Inflammatory macrophage treated with lipopolysaccharide for 4 hours (primary cell): Measurements from ENCODE around the gene LYSMD3.

Experiments
- DNase-seq: peaks from one replicate; pipeline ENCODE4 v3.0.0-alpha.2; 2020

Gene LYSMD3

GRCh38 chr5:90477621-90478215 lies 51.7 kb downstream of the LYSMD3 start:
- DNase-seq: no peak

- DNase-seq: no peak
Measured at GRCh38 chr5:90477073-90477472, 52.3 kb downstream of the LYSMD3 start.

GRCh38 chr5:90476391-90476790 lies 53.0 kb downstream of the LYSMD3 start:
- no peak for DNase-seq

GRCh38 chr5:90475436-90475980 lies 53.9 kb downstream of the LYSMD3 start:
- no peak for DNase-seq

GRCh38 chr5:90474235-90475107 lies 54.9 kb downstream of the LYSMD3 start, which contains the start of the genes MBLAC2 and POLR3G:
MBLAC2 (minus strand) TSS chr5:90474771; CDS start chr5:90474292, 479 bp downstream.
POLR3G (plus strand) TSS chr5:90474864; CDS start chr5:90485568, 10,704 bp downstream.
- DNase-seq: peak; percentile 87

- DNase-seq: peak; percentile 30
Measured at GRCh38 chr5:90473396-90474234, 55.8 kb downstream of the LYSMD3 start.

GRCh38 chr5:90472783-90473395 lies 56.5 kb downstream of the LYSMD3 start:
- peak; percentile 17 for DNase-seq
